ENCODE data around the gene PLEKHM2.

The PLEKHM2 gene

DNA sequence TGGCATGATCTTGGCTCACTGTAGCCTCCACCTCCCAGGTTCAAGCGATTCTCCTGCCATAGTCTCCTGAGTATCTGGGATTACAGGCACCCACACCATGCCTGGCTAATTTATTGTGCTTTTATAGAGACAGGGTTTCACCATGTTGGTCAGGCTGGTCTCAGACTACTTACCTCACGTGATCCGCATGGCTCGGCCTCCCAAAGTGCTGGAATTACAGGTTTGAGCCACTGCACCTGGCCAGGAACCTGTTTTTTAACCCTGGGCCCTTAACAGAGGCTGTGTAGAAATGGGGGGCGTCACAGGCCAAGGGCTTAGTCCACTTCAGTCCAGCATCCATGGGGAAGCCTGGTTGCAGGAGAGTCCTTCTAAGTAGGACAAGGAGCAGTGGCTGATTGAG is 83.8 kb downstream of the PLEKHM2 start:
- TF ChIP-seq, protein P1, sequence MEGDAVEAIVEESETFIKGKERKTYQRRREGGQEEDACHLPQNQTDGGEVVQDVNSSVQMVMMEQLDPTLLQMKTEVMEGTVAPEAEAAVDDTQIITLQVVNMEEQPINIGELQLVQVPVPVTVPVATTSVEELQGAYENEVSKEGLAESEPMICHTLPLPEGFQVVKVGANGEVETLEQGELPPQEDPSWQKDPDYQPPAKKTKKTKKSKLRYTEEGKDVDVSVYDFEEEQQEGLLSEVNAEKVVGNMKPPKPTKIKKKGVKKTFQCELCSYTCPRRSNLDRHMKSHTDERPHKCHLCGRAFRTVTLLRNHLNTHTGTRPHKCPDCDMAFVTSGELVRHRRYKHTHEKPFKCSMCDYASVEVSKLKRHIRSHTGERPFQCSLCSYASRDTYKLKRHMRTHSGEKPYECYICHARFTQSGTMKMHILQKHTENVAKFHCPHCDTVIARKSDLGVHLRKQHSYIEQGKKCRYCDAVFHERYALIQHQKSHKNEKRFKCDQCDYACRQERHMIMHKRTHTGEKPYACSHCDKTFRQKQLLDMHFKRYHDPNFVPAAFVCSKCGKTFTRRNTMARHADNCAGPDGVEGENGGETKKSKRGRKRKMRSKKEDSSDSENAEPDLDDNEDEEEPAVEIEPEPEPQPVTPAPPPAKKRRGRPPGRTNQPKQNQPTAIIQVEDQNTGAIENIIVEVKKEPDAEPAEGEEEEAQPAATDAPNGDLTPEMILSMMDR (IDR thresholded peaks at IDR 0.05; ENCODE audit: low read depth, low read length, missing control alignments), result no peak
- no peak for DNase-seq (ENCODE audit: low read depth)
- in situ Hi-C loops (cut with HindIII; ENCODE audit: low sequenced_read_pairs), result no loop called here
- no peak overlapping the region for H3K4me3 ChIP-seq (ENCODE audit: low read depth, low read length)

DNA sequence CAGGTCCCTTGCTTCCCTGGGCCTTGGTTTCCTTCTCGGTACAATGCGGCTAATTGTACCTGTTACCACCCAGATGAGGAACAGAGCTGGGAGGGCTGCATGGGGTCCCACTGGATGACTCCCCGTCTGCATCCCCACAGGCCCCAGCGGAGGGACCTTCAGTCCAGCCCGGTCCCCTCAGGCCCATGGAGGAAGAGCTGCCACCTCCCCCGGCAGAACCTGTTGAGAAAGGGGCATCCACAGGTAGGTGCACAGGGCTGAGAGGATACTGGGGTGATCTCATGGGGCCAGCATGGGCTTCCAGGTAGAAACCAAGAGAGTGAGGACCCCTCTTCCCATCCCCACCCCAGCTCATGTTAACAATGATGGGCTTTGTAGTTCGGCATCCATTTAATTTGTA is 84.3 kb downstream of the PLEKHM2 start:
- no peak for DNase-seq (ENCODE audit: low read depth)
- TF ChIP-seq, protein P1 (IDR thresholded peaks at IDR 0.05; ENCODE audit: low read depth, low read length, missing control alignments), result no peak
- no peak overlapping the region for H3K4me3 ChIP-seq (ENCODE audit: low read depth, low read length)
- in situ Hi-C loops (cut with HindIII; ENCODE audit: low sequenced_read_pairs), result no loop called here

DNA sequence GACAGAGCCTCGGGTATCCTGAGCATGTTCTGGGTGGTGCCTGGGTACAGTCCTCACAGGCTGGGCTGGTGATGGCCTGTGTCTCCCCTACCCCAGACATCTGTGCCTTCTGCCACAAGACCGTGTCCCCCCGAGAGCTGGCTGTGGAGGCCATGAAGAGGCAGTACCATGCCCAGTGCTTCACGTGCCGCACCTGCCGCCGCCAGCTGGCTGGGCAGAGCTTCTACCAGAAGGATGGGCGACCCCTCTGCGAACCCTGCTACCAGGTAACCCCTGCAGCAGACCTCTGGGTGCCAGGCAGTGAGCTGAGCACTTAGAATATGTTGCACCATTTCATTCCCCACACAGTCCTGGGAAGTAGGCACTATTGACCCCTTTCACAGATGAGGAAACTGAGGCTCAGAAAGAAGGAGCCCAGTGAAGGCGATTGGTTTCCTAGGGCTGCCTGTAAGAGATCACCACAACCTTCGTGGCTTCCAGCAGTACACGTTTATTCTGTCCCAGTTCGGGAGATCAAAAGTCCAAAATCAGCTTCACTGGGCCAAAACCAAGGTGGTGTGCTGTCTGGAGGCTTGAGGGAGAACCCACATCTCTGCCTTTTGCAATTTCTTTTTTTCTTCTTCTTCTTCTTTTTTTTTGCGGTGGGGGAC is 86.3 kb downstream of the PLEKHM2 start:
- DNase-seq (ENCODE audit: low read depth), result no peak
- in situ Hi-C loops (cut with HindIII; ENCODE audit: low sequenced_read_pairs), result no loop called here
- no peak overlapping the region for H3K4me3 ChIP-seq (ENCODE audit: low read depth, low read length)
- TF ChIP-seq, protein P1 (IDR thresholded peaks at IDR 0.05; ENCODE audit: low read depth, low read length, missing control alignments), result no peak

DNA sequence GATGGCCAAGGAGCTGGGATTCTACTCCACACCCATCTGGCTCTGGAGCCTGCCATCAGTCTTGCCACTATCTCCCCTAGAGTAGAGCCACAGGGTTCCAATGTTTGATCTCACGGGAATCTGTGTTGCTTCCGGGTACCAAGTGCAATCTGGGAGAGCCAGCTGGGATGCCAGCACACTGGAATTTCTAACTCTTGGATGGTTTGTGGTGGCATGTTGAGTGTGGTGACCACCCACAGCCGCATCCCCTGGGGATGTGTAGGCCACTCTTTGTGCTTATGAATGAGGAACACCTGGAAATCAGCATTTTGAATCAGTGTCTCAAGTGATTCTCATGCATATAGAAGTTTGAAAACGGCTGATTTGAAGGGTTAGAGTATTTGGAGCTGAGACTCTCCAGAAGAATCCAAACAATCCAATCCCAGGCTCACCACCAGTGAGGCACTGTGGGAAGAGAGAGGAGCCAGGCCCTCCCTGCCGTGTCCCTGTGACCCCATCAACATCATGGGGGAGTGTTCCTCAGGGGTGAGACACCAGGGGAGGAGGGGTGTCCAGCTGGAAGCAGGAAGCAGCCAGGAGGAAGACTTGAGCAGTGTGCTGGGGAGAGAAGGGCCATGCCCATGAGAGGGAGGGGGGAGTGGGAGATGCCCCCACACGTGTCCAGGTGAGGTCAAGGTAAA is 87.9 kb downstream of the PLEKHM2 start:
- H3K4me3 ChIP-seq (ENCODE audit: low read depth, low read length), result no peak overlapping the region
- no peak for DNase-seq (ENCODE audit: low read depth)
- TF ChIP-seq, protein P1 (IDR thresholded peaks at IDR 0.05; ENCODE audit: low read depth, low read length, missing control alignments), result no peak
- in situ Hi-C loops (cut with HindIII; ENCODE audit: low sequenced_read_pairs), result no loop called here

DNA sequence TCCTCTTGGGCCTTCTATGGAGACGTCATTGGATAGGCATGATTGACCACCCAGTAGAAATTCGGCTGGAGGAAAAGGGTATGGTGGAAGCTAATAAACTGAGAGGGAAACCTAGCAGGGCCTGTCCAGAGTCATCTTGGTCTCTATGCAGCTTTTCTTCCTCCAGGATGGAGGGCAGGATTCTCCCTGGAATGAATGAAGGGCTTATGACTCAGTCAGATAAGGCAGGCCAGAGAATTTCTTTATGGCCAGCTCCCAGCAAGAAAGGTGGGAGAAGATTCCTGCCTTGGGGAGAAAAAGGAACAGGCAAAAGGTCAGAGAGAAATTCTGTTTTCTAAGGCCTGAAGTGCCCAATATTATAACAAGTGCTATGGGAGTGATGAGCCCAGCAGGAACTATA is 91.6 kb downstream of the PLEKHM2 start:
- in situ Hi-C loops (cut with HindIII; ENCODE audit: low sequenced_read_pairs), result no loop called here
- DNase-seq (ENCODE audit: low read depth), result no peak
- H3K4me3 ChIP-seq (ENCODE audit: low read depth, low read length), result no peak overlapping the region
- TF ChIP-seq, protein P1 (IDR thresholded peaks at IDR 0.05; ENCODE audit: low read depth, low read length, missing control alignments), result no peak

DNA sequence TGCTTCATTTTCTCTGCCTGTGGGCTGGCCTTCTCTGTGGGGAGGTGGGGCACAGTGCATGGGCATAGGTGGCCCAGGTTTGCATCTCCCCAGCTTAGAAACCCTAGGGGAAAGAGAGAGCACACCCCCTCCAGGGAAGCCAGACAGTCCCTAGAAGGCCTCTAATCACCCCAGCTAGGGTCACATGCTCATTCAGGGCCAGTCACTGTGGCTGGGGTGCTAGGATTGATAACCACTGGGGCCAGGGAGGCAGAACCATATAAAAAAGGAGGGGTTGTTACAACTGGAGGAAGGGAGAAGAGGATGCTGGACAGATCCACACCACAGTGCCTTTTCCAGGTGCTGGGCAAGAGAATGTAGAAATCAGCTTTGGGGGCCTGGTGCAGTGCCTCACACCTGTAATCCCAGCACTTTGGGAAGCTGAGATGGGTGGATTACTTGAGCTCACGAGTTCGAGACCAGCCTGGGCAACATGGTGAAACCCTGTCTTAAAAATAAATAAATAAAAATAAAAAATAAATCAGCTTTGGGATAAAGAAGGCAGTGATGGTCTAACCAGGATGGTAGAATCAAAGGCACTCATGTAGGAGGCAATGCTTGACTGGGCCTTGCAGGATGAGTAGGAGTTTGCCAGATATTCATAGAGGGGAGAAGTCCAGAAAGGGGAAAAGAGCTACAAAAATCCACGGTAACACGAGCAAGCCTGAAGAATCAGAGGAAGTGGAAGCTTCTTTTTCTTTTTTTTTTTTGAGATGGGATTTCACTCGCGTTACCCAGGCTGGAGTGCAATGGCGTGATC is 94.0 kb downstream of the PLEKHM2 start:
- TF ChIP-seq, protein P1 (IDR thresholded peaks at IDR 0.05; ENCODE audit: low read depth, low read length, missing control alignments), result no peak
- no peak overlapping the region for H3K4me3 ChIP-seq (ENCODE audit: low read depth, low read length)
- DNase-seq (ENCODE audit: low read depth), result no peak
- in situ Hi-C loops (cut with HindIII; ENCODE audit: low sequenced_read_pairs), result no loop called here

Data from astrocyte of the cerebellum (primary cell).